Middle frontal gyrus (tissue), 1 donor: ENCODE data around the gene CPEB1.

Source experiments
- DNase-seq: peaks from one replicate; pipeline ENCODE4 v3.0.0-alpha.2; 2015; ENCODE audit warnings: low spot score; ENCODE audit errors: extremely low spot score

The CPEB1 gene

DNA sequence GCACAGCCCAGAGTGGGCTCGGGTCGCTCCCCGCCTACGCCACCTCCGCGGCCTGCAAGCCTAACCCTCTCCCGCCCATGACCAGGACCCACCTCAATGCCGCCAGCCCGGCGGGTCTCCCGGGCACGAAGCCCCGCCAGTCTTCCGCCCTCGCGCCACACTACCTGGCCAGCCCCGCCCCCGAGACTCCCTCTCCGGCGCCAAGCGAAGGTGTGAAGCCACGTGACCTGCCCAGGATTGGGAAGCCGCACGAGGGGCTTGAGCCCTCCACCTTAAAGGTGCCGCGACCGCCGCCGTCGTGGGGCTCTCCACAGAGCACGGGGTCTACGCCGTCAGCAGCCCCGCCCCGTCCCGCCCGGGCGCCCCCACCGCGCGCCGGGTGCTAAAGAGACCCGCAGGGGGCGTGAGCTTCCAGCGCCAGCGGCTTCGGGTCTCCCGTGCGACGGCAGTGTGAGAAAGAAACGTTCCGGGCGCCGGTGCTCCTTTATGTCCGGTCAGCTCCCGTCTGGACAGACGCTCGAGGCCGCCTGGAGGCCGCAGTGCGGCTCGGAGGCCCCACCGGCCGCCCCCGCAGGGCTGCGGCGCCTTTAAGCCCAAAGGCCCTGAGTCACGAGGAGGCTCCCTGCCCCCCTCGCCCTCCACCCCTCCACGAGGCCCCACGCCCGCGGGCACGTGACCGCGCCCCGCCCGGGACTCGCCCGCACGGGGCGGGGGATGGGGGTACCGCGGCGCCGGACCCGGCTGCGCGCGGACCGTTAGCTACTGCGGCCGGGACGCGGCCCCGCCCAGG is at the start of gene CPEB1:
TSS of gene CPEB1 (minus strand) at position 319 of the 790 bp plus-strand sequence. CDS start 18,904 bp downstream, outside the sequence.
- DNase-seq: peak; percentile 48

DNA sequence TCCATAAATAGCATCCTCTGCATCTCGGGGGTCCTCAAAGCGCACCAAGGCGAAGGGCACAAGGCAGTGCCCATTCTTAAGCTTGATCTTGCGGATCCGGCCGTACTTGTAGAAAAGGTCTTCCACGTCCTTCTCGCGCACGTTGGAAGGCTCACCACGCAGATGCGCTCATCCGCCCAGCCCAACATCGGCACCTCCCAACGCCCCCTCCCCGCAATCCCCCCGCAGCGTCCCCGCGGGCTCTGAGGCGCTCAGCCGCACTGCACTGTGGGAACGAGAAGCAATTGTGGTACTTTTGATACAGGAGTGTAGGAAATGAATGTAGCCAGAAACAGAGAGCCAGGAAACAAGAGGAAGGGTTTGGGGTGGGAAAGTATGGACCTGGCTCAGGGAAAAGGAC is 45.0 kb upstream of the CPEB1 start:
- no peak for DNase-seq

DNA sequence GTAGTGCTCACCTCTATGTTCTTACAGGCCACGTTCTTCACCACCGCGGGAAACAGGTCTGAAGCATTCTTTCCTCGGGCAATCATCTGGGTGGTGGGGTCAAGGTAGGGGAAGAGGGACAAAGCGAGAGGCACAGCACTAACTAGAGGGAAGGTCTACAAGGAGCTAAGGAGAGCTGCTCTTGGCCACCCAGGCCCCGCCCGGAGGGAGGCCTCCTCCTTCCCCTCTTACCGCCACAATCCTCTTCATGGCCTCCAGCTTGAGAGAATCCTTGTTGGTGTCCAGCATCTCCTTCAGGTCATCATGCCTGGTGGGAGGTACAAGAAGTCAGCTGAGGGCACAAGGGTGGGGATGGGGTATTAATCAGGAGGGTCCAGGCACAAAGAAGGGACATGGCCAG is 42.0 kb upstream of the CPEB1 start:
- DNase-seq: no peak

- no peak for DNase-seq
Observed at GRCh38 chr15:82688691-82689090, 41.5 kb upstream of the CPEB1 start.

- DNase-seq: no peak
Observed at GRCh38 chr15:82681371-82681770, 34.2 kb upstream of the CPEB1 start.

DNA sequence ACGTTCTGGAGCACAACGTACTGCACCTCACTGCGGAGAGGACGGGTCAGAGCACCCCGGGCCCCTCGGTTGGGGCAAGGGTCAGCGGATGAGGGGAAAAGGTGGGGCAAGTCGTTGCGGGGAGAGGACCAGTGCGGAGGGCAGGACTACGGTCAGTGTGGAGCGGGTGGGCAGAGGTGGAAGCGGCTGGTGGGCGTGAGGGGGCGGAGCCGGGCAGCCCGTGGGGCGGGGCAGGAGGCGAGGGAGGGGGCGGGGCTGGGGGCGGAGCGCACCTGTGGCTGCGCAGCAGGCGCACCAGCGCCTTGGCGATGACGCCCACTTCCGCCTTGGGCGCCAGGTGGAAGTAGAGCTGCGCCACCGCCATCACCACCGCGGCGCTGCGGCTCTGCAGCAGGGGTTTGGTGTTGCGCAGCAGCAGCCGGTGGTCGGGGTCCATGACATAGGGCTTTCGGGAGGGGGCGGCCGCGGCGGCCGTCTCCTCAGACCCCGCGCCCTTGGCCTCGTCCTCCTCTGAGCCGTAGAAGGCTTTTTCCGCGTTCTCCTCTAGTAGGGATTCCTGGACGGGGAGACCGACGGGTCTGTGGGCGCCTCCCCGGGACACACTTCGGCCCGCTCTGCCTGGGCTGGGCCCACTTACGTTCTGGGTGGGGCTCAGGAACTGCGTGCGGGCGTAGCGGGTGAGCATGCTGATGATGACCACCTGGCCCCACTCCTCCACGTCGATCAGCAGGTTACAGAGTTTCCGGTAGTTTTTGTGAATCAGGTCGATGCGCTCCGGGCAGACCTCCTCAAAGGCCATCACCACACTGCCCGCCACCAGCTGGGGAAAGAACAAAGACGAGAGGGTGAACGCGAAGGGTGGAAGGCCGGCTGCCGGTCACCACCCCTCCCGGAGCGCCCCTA is 33.3 kb upstream of the CPEB1 start:
- DNase-seq: no peak

- no peak for DNase-seq
Observed at GRCh38 chr15:82679626-82680199, 32.5 kb upstream of the CPEB1 start.

DNA sequence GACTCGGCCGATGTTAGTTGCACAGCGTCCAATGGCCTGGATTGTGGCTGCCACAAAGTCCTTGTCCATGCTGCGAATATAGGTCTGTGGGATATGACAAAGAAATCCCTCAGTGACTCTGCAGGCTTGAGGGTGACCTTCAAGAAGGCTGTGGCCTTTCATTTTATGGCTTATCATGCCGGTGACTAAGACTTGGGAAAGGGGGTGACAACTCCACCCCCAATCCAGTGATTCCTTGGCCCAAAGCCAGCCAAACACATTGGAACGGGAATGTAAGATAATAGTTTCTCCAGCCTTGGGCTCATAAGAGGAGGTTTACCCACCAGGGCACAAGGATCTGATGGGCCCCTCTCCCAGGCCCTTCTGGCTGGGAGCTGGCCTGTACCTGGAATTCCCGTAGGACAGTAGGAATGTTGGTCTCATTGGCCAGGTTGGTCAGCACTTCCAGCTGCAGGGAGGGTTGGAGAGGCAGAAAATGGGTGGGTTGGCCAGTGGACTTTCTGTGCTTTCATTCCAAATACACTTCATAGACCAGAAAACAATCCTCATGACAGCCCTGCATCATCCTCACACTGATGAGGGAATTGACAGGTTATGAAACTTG is 30.7 kb upstream of the CPEB1 start:
- no peak for DNase-seq

DNA sequence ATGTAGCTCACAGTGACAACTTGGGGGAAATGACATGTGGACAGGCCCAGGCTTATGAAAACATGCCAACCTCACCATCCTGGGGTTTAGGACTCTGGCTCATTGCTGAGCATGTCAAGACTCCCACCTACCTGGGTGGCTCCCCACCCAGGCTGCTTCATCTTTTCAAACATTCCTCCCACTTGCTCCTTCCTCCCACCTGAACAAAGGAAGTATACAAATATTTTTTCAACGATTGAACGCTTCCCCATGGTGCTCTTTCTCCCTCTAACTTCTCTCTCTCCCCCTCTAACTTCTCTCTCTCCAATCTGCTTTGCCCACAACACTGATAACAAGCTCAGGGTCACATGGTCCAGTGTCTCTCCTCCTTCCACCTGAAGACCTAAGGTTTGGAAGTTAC is 27.7 kb upstream of the CPEB1 start:
- DNase-seq: no peak

DNA sequence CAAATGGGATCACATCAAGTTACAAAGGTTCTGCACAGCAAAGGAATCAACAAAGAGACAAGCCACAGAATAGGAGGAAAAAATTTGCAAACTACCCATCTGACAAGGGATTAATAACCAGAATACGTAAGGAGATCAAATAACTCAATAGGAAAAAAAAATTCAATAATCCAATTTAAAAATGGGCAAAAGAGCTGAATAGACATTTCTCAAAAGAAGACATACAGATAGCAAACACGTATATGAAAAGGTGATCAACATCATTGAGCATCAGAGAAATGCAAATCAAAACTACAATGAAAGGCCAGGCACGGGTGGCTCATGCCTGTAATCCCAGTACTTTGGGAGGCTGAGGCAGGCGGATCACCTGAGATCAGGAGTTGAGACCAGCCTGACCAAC is 23.5 kb upstream of the CPEB1 start:
- no peak for DNase-seq

DNA sequence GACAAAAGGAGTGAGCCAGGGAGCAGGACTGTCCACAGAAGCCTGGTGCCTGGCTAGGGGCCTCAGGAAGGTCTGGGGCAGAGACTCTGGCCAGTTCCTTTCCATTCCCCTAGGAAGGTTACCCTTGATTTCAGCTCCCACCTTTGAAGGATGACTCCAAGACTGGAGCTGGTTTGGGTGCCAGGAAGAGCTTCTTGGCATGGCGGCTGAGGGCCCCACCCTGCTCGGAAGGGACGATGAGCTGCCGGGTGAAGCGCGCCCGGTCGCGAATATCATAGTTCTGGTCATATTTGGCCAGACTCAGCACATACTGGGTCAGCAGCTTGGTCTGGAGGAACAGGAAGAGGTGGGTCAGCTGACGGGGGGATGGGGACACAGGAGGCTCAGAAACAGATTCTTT is 19.4 kb upstream of the CPEB1 start:
- no peak for DNase-seq

DNA sequence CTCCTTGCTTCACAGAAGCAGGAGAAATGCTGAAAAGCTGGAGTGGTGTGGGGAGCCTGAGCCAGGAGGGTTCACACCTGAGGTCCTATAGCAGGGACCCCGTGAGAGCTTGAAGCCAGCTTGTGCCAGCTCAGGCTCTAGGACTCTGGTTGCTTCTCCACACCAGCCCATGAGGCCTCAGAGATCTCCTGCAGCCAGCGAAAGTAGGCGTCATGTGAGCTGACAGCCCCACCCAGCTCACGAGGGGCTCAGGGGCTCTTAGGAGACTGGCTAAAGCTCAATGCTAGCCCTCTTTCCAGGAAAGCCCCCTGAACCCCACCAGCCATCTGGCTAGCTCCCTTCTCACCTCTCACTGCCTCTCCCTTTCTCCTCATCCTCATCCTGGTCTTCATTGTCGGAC is 16.9 kb upstream of the CPEB1 start:
- no peak for DNase-seq

DNA sequence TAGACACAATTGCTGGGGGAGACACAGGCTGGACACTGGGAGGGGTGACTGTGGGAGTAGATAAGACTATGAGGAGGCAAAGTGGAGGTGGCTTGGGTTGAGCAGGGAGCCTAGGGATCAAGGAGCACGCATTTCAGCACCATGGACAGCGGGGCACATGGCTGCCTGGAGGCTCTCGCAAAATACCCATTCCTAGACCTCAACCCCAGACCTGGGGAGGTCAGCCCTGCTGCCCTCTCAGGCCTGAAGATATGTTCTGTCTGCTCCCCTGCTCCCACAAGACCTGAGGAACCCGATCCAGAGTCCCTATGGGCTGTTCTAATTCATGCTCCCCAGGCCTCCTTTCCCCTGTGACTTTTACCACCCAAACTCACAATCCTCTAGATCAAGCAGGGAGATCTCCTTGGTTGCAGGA is 16.0 kb upstream of the CPEB1 start:
- DNase-seq: no peak

GRCh38 chr15:82662641-82663040 is 15.5 kb upstream of the CPEB1 start:
- DNase-seq: no peak

DNA sequence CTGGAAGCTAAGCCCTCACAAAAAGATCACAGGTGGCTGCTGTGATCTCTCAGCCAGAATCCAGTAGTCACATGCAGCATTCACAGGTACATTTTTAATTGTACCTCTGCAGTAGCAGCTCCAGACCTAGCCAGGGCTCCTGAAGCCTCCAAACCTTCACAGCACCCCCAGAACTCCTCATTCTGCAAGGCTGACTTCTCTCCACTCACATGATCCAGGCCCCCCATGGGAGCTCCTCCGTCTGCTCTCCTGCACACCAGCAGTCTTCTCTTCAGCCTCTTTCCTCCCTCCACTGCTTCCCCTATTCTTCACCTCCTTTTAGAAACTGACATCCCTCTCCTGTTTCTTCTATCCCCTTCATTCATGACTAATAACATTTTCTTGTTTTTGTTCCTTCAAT is 13.2 kb upstream of the CPEB1 start:
- DNase-seq: no peak

- no peak for DNase-seq
Observed at GRCh38 chr15:82656641-82657266, 9.6 kb upstream of the CPEB1 start.

- DNase-seq: no peak
Observed at GRCh38 chr15:82655606-82656005, 8.4 kb upstream of the CPEB1 start.

- DNase-seq: no peak
Observed at GRCh38 chr15:82653483-82654168, 6.5 kb upstream of the CPEB1 start.

DNA sequence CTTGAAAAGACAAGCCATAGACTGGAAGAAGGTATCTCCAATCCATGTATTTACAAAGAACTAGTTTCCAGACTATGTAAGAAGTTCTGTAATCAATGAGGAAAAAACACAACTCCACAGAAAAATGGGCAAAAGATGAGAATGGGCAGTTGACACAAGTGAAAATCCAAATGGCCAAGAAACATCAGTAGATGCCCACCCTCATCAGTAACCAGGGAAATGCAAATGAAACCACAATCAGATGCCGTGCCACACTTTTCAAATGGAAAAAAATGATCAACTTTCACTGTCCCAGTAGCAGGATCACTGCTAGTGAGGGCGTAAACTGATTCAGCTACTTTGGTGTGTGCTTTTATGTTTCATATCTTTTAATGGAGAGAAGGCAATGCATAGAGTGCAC is 4.5 kb upstream of the CPEB1 start:
- no peak for DNase-seq

- DNase-seq: no peak
Observed at GRCh38 chr15:82650046-82650670, 3.0 kb upstream of the CPEB1 start.
